Aorta (tissue), 5 donors: ENCODE data around the gene GLRA3. TPM values are rescaled to one million over a fixed set of nuclear protein-coding genes. Genes with fewer than 3 reads are reported as not detected.
"Not testable (repeated sequence)": the region's sequence is repeated elsewhere in the genome, so short reads cannot be mapped to it uniquely, and the experiment has no call there.

ENCODE experiments used
- ATAC-seq: fragments of 200-7000 bp; cut with Tn5 transposase; one replicate; pipeline ENCODE4 v1.9.1; 2022; ENCODE audit warnings: moderate library complexity; ENCODE audit not compliant: low FRiP score
- DNase-seq, 2 donors: peaks; one replicate each; pipeline ENCODE4 v3.0.0-alpha.2; 2020
- H3K27ac ChIP-seq, 2 donors: one replicate each; pipeline ENCODE4 v1.5.1; 2013; ENCODE audit warnings: low read length in 2 of 2, mild to moderate bottlenecking in 2 of 2, moderate library complexity in 2 of 2, control low read depth in 1 of 2, inconsistent platforms in 1 of 2, low read depth in 1 of 2
- H3K27me3 ChIP-seq, 2 donors: one replicate each; pipeline ENCODE4 v1.6.1; 2013; ENCODE audit warnings: control low read depth in 1 of 2, low read length in 1 of 2, mild to moderate bottlenecking in 1 of 2, moderate library complexity in 1 of 2; ENCODE audit not compliant: insufficient read depth in 2 of 2, control insufficient read depth in 1 of 2
- H3K36me3 ChIP-seq, 2 donors: one replicate each; pipeline ENCODE4 v1.6.1; 2013; ENCODE audit warnings: control low read depth in 1 of 2, low read length in 1 of 2, mild to moderate bottlenecking in 1 of 2; ENCODE audit not compliant: insufficient read depth in 2 of 2, control insufficient read depth in 1 of 2
- H3K4me1 ChIP-seq, 2 donors: one replicate each; pipeline ENCODE4 v1.6.1; 2013; ENCODE audit warnings: low read length in 2 of 2, control low read depth in 1 of 2, mild to moderate bottlenecking in 1 of 2, moderate library complexity in 1 of 2; ENCODE audit not compliant: insufficient read depth in 2 of 2, control insufficient read depth in 1 of 2
- H3K4me3 ChIP-seq, 2 donors: one replicate each; pipeline ENCODE4 v1.5.1; 2013; ENCODE audit warnings: low read length in 2 of 2, control low read depth in 1 of 2, mild to moderate bottlenecking in 1 of 2
- H3K9me3 ChIP-seq: one replicate; pipeline ENCODE4 v1.6.1; 2013; ENCODE audit warnings: mild to moderate bottlenecking, low read length; ENCODE audit not compliant: control insufficient read depth
- WGBS, 2 donors: extraction: QIAGEN DNeasy Blood & Tissue Kit; methylation state at CpG; one replicate each; pipeline ENCODE4 v1.1.7; 2013; 5-methylcytosine and 5-hydroxymethylcytosine counted together
- intact Hi-C, 2 donors: fragments of 100-400 bp; cut with DNase I; formaldehyde crosslinking; loops; one replicate each; pipeline versions ENCODE4 v1.14.2 to v1.15.0; 2022
- polyA plus RNA-seq, 2 donors: library from polyadenylated mRNA; stranded (reverse); fragments of 200-250 nt; gene quantifications; one replicate each; pipeline ENCODE4 v1.2.3, GENCODE V29; 2013
- total RNA-seq, 2 donors: library from RNA; stranded (reverse); fragmentation: NEBNext Ultra II Directional; extraction: Animal tissue kit (Norgen Biotek cat#: 25700); gene quantifications; one replicate each; pipeline ENCODE4 v1.2.1, GENCODE V29; 2021
- donor health status: healthy with polysubstance abuse.
- donor health status: Bipolar disorder and iron deficiency.
- donor health status: DM: no; HTN: no; CAD: no.
- donor health status: DM: no; HTN: no; CAD: no.
- donor health status: DM: yes; HTN: yes; CAD: no.

Gene GLRA3
- total and polyA plus RNA-seq, 4 donors = not detected

GRCh38 chr4:174789657-174790056 lies 39.4 kb downstream of the GLRA3 start:
- ATAC-seq = no peak
- intact Hi-C loops = no loop called here

GRCh38 chr4:174778274-174778986 lies 50.6 kb downstream of the GLRA3 start:
- H3K4me1 ChIP-seq, H3K36me3 ChIP-seq, H3K27ac ChIP-seq, H3K4me3 ChIP-seq, H3K9me3 ChIP-seq, intact Hi-C loops, DNase-seq, H3K27me3 ChIP-seq, ATAC-seq: not testable (repeated sequence)
- WGBS, 2 donors = 90 to 91% methylated on average over 16 to 25 of the region's 28 CpGs

More at GRCh38 chr4:174789657-174790056, 39.4 kb downstream of the GLRA3 start:
- H3K4me1 ChIP-seq = no peaks in the 10 kb centered on the region
- H3K36me3 ChIP-seq = no peaks in the 10 kb centered on the region
- no peak for DNase-seq
- no peaks in the 10 kb centered on the region for H3K9me3 ChIP-seq
- no peaks in the 10 kb centered on the region for H3K27me3 ChIP-seq
- no peak overlapping the region for H3K4me3 ChIP-seq
- H3K27ac ChIP-seq = no peak overlapping the region

GRCh38 chr4:174775366-174775765 lies 53.7 kb downstream of the GLRA3 start:
- intact Hi-C loops = no loop called here
- no peak overlapping the region for H3K27ac ChIP-seq
- WGBS, 2 donors = 6 to 9% methylated on average over 1 of the region's 1 CpG
- H3K27me3 ChIP-seq = no peaks in the 10 kb centered on the region
- ATAC-seq (no peak), DNase-seq (no peak)
- H3K9me3 ChIP-seq = peaks cover 1% of the 10 kb centered on the region
- no peaks in the 10 kb centered on the region for H3K4me1 ChIP-seq
- H3K4me3 ChIP-seq = no peak overlapping the region
- no peaks in the 10 kb centered on the region for H3K36me3 ChIP-seq

- intact Hi-C loops = loop anchor here (5.0 kb wide), 1 partner anchor 773 kb away; no protein-coding TSS in a partner anchor
- H3K27ac ChIP-seq = no peak overlapping the region
- WGBS, 2 donors = 49 to 53% methylated on average over 7 of the region's 7 CpGs
Measured at GRCh38 chr4:174764105-174764729, 64.8 kb downstream of the GLRA3 start.

GRCh38 chr4:174763454-174764104 lies 65.5 kb downstream of the GLRA3 start:
- H3K36me3 ChIP-seq = no peaks in the 10 kb centered on the region
- intact Hi-C loops = loop anchor here (5.0 kb wide), 1 partner anchor 774 kb away; no protein-coding TSS in a partner anchor
- H3K27me3 ChIP-seq = no peaks in the 10 kb centered on the region
- H3K9me3 ChIP-seq = peaks cover 1% of the 10 kb centered on the region
- ATAC-seq (no peak), DNase-seq (no peak)
- no peak overlapping the region for H3K27ac ChIP-seq
- 71 to 80% methylated on average over 4 of the region's 4 CpGs for WGBS, 2 donors
- no peaks in the 10 kb centered on the region for H3K4me1 ChIP-seq
- H3K4me3 ChIP-seq = no peak overlapping the region

More at GRCh38 chr4:174764105-174764729, 64.8 kb downstream of the GLRA3 start:
- DNase-seq = no peak
- Histone ChIP-seq H3K36me3 (no peaks in the 10 kb centered on the region), H3K9me3 (peaks cover 1% of the 10 kb centered on the region), H3K4me3 (no peak overlapping the region), H3K4me1 (no peaks in the 10 kb centered on the region), H3K27me3 (no peaks in the 10 kb centered on the region)
- no peak for ATAC-seq

- no peak for ATAC-seq
- Histone ChIP-seq H3K36me3 (no peaks in the 10 kb centered on the region), H3K4me3 (no peak overlapping the region), H3K9me3 (no peaks in the 10 kb centered on the region), H3K27me3 (no peaks in the 10 kb centered on the region), H3K27ac (no peak overlapping the region), H3K4me1 (no peaks in the 10 kb centered on the region)
- intact Hi-C loops = loop anchor here (5.0 kb wide), 1 partner anchor 776 kb away; no protein-coding TSS in a partner anchor
- WGBS, 2 donors = 92 to 93% methylated on average over 1 of the region's 1 CpG
- no peak for DNase-seq
Measured at GRCh38 chr4:174761451-174761850, 67.6 kb downstream of the GLRA3 start.

GRCh38 chr4:174757736-174758135 lies 71.3 kb downstream of the GLRA3 start:
- intact Hi-C loops = no loop called here
- ATAC-seq (no peak), DNase-seq (no peak)
- H3K4me3 ChIP-seq = no peak overlapping the region
- H3K27me3 ChIP-seq = no peaks in the 10 kb centered on the region
- no peaks in the 10 kb centered on the region for H3K36me3 ChIP-seq
- H3K27ac ChIP-seq = no peak overlapping the region
- H3K4me1 ChIP-seq = no peaks in the 10 kb centered on the region
- no peaks in the 10 kb centered on the region for H3K9me3 ChIP-seq
- WGBS, 2 donors = 45 to 47% methylated on average over 4 of the region's 4 CpGs

- ATAC-seq = no peak
- Histone ChIP-seq H3K4me1 (no peaks in the 10 kb centered on the region), H3K9me3 (no peaks in the 10 kb centered on the region), H3K27me3 (no peaks in the 10 kb centered on the region), H3K27ac (no peak overlapping the region), H3K36me3 (no peaks in the 10 kb centered on the region), H3K4me3 (no peak overlapping the region)
- DNase-seq = no peak
- 88 to 91% methylated on average over 4 of the region's 4 CpGs for WGBS, 2 donors
- intact Hi-C loops = no loop called here
Measured at GRCh38 chr4:174753021-174753420, 76.0 kb downstream of the GLRA3 start.
